GM12872 (cell line): ENCODE data around the gene CNTNAP2.

ENCODE experiments used
- CTCF ChIP-seq: IDR thresholded peaks from 3 replicates; pipeline ENCODE4 v1.5.1; 2011; ENCODE audit warnings: low read depth, mild to moderate bottlenecking, low read length, moderate library complexity; ENCODE audit not compliant: insufficient read depth

The CNTNAP2 gene

GRCh38 chr7:146514304-146514703, 397.7 kb downstream of the CNTNAP2 start:
- no peak for TF ChIP-seq CTCF

GRCh38 chr7:146528581-146528980, 412.0 kb downstream of the CNTNAP2 start:
- no peak for TF ChIP-seq CTCF

- no peak for TF ChIP-seq CTCF
These were observed 423.2 kb downstream of the CNTNAP2 start for GRCh38 chr7:146539836-146540235.

GRCh38 chr7:146542101-146542500, 425.5 kb downstream of the CNTNAP2 start:
- TF ChIP-seq CTCF = no peak

GRCh38 chr7:146544748-146545147, 428.1 kb downstream of the CNTNAP2 start:
- no peak for TF ChIP-seq CTCF

GRCh38 chr7:146548816-146549215, 432.2 kb downstream of the CNTNAP2 start:
- no peak for TF ChIP-seq CTCF

GRCh38 chr7:146554556-146554955, 438.0 kb downstream of the CNTNAP2 start:
- no peak for TF ChIP-seq CTCF
